GM12873 (cell line): ENCODE results near the gene UACA.

Experiments
- TF ChIP-seq, protein P1 (sequence below): IDR thresholded peaks from 2 replicates; pipeline ENCODE4 v1.5.1; 2012; ENCODE audit warnings: low read depth, mild to moderate bottlenecking, moderate library complexity, low read length, control low read depth; ENCODE audit not compliant: insufficient read depth; ENCODE audit errors: missing control alignments

Gene UACA

GRCh38 chr15:70650567-70651302 is 112.6 kb downstream of the UACA start:
- TF ChIP-seq, protein P1, sequence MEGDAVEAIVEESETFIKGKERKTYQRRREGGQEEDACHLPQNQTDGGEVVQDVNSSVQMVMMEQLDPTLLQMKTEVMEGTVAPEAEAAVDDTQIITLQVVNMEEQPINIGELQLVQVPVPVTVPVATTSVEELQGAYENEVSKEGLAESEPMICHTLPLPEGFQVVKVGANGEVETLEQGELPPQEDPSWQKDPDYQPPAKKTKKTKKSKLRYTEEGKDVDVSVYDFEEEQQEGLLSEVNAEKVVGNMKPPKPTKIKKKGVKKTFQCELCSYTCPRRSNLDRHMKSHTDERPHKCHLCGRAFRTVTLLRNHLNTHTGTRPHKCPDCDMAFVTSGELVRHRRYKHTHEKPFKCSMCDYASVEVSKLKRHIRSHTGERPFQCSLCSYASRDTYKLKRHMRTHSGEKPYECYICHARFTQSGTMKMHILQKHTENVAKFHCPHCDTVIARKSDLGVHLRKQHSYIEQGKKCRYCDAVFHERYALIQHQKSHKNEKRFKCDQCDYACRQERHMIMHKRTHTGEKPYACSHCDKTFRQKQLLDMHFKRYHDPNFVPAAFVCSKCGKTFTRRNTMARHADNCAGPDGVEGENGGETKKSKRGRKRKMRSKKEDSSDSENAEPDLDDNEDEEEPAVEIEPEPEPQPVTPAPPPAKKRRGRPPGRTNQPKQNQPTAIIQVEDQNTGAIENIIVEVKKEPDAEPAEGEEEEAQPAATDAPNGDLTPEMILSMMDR: no peak

DNA sequence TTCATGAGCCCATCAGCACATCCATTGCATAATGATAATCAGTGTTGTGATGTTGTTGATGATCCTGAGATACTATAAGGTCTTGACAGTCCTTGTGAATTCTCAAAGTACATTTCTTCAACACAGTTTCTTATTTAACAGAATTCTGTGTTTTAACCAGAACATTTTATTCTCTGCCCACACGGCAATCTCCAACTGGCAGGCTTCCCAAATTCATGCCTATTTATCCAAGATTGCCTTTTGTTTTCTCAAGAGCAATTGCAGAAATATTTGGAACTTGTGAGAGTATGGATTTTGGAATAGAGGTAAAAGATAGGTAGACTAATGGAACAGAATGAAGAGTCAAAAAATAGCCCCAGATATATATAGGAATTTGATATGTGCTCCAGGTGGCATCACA is 116.0 kb downstream of the UACA start:
- TF ChIP-seq, protein P1: no peak

- TF ChIP-seq, protein P1: no peak
Observed at GRCh38 chr15:70646169-70646568, 117.2 kb downstream of the UACA start.

DNA sequence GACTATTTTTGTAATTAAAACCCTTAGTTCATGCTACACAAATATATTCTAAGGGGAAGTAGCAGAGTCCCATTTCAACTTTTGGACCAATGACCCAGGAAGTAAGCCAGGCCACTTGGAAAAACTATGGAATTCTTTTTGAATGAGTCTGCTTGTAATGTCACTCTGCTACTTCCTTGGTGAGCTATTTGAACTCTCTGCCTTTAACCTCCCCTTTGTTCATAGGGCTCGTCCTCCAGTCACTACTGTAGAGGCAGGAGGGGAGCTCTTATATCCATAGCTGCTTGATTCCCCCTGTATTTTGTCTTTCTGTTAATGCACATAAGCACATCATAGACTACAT is 119.6 kb downstream of the UACA start:
- TF ChIP-seq, protein P1: no peak

- TF ChIP-seq, protein P1: no peak
Observed at GRCh38 chr15:70643106-70643782, 120.1 kb downstream of the UACA start.

DNA sequence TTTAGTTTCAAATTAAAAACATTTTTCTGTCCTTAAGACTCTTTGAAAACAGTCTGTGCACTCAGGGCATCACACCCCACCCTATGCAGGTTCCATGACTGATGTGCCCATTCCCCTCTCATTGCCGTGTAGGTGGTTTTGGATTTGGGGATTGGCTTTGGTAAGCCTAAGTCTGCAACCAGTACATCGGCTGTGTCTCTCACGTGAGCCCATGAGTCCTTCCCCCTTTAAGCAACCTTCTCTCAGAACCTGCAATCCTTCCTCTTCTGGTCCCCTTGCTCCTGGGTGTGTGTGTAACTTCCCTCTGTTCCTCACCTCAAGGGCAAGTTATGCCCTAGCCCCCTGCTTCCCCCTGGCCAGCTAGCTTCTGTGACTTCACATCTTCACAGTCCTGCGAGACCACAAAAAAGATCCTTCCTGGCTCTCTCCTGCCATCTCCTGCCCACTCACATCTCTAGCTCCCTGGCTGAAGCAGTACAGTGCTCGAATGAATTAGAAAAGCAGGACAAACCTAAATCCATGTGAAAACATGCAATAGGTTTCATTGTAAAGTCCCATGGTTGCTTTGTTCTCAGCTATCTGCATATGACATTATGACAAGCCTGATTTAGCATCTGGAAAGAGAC is 126.7 kb downstream of the UACA start:
- TF ChIP-seq, protein P1: no peak

GRCh38 chr15:70635895-70636294 is 127.5 kb downstream of the UACA start:
- TF ChIP-seq, protein P1: no peak
